Lung (tissue), 12 donors: ENCODE measurements around the gene BMPER. TPM values are rescaled to one million over a fixed set of nuclear protein-coding genes. Genes with fewer than 3 reads are reported as not detected.

Experiments used
- ATAC-seq: fragments of 200-7000 bp; cut with Tn5 transposase; one replicate; pipeline ENCODE4 v1.9.1; 2020; ENCODE audit warnings: moderate number of reproducible peaks; ENCODE audit not compliant: insufficient read depth, low FRiP score
- DNase-seq, 3 donors: peaks; one replicate each; pipeline ENCODE4 v3.0.0-alpha.2; 2013 to 2017
- H3K27ac ChIP-seq, 2 donors: one replicate each; pipeline ENCODE4 v1.5.1; 2013; ENCODE audit warnings: mild to moderate bottlenecking in 2 of 2, moderate library complexity in 2 of 2, control low read depth in 1 of 2, inconsistent platforms in 1 of 2, low read depth in 1 of 2, low read length in 1 of 2
- H3K27me3 ChIP-seq, 3 donors: one replicate each; pipeline ENCODE4 v1.5.1; 2013; ENCODE audit warnings: low read length in 2 of 3; ENCODE audit not compliant: control insufficient read depth in 3 of 3, insufficient read depth in 3 of 3
- H3K36me3 ChIP-seq, 4 donors: one replicate each; pipeline ENCODE4 v1.5.1; 2013; ENCODE audit warnings: low read length in 4 of 4, mild to moderate bottlenecking in 1 of 4, moderate library complexity in 1 of 4; ENCODE audit not compliant: control insufficient read depth in 4 of 4, insufficient read depth in 4 of 4
- H3K4me1 ChIP-seq, 5 donors: one replicate each; pipeline ENCODE4 v1.5.1; 2013; ENCODE audit warnings: low read length in 5 of 5, mild to moderate bottlenecking in 2 of 5, moderate library complexity in 1 of 5; ENCODE audit not compliant: control insufficient read depth in 5 of 5, insufficient read depth in 5 of 5
- H3K4me3 ChIP-seq: one replicate; pipeline ENCODE4 v1.5.1; 2013; ENCODE audit warnings: mild to moderate bottlenecking, control low read depth, moderate library complexity
- H3K9ac ChIP-seq, 2 donors: one replicate each; pipeline ENCODE4 v1.5.1; 2013; ENCODE audit warnings: low read length in 2 of 2, control low read depth in 1 of 2; ENCODE audit not compliant: insufficient read depth in 1 of 2
- H3K9me3 ChIP-seq, 4 donors: one replicate each; pipeline ENCODE4 v1.5.1; 2013; ENCODE audit warnings: low read length in 3 of 4, mild to moderate bottlenecking in 1 of 4, moderate library complexity in 1 of 4; ENCODE audit not compliant: control insufficient read depth in 4 of 4, insufficient read depth in 3 of 4
- WGBS, 2 donors: extraction: QIAGEN DNeasy Blood & Tissue Kit; methylation state at CpG; one replicate each; pipeline ENCODE4 v1.1.7; 2013; 5-methylcytosine and 5-hydroxymethylcytosine counted together
- polyA plus RNA-seq, 2 donors: library from polyadenylated mRNA; stranded (reverse); fragments of 200-250 nt; gene quantifications; one replicate each; pipeline ENCODE4 v1.2.1, GENCODE V29; 2013
- total RNA-seq, 2 donors: library from RNA; depleted of rRNA in 1 of 2; stranded (reverse); fragments of >200 nt in 1 of 2; gene quantifications; one replicate each; pipeline ENCODE4 v1.2.1, GENCODE V29; 2014 to 2021
- TF ChIP-seq, protein P1 (sequence below): IDR thresholded peaks from 2 replicates; pipeline ENCODE4 v1.5.1; 2012; ENCODE audit warnings: mild to moderate bottlenecking; ENCODE audit errors: control extremely low read depth, extremely low read depth
- donor health status: control.
- donor health status: control.
- donor health status: Bipolar disorder and iron deficiency.
- donor health status: healthy.
- donor health status: DM: yes; HTN: yes; CAD: no.

Gene BMPER
- total and polyA plus RNA-seq, 4 donors = 3.7 to 51.0 (median 9.0) TPM

DNA sequence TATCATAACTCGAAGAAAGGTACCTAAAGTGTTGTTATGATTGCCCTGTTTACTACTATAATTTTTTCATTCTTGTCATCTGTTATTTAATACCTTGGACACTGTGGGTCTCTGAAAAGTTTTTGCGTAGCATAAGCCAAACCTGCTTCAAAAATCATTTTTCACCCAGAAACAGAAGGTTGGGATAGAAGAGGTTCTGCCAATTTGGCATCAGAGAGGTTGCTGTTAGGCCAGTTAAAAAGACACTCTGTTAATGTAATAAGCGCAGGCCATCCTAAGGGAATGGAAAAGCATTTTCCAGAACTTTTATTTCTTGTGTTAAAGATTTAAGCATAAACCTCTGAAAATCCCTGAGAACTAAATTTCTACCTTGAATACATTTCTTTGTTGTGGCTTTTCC, 212.2 kb downstream of the BMPER start:
- DNase-seq (no peak), ATAC-seq (no peak)
- Histone ChIP-seq H3K9ac (no peak overlapping the region), H3K36me3 (peaks cover 0 to 4% (median 0%) of the 10 kb centered on the region in 4 donors), H3K27me3 (no peaks in the 10 kb centered on the region), H3K27ac (no peak overlapping the region), H3K4me3 (no peak overlapping the region), H3K4me1 (no peaks in the 10 kb centered on the region), H3K9me3 (peaks cover 0 to 4% (median 3%) of the 10 kb centered on the region in 4 donors)
- TF ChIP-seq, protein P1, sequence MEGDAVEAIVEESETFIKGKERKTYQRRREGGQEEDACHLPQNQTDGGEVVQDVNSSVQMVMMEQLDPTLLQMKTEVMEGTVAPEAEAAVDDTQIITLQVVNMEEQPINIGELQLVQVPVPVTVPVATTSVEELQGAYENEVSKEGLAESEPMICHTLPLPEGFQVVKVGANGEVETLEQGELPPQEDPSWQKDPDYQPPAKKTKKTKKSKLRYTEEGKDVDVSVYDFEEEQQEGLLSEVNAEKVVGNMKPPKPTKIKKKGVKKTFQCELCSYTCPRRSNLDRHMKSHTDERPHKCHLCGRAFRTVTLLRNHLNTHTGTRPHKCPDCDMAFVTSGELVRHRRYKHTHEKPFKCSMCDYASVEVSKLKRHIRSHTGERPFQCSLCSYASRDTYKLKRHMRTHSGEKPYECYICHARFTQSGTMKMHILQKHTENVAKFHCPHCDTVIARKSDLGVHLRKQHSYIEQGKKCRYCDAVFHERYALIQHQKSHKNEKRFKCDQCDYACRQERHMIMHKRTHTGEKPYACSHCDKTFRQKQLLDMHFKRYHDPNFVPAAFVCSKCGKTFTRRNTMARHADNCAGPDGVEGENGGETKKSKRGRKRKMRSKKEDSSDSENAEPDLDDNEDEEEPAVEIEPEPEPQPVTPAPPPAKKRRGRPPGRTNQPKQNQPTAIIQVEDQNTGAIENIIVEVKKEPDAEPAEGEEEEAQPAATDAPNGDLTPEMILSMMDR = no peak
- WGBS, 2 donors = 91 to 94% methylated on average over 3 of the region's 3 CpGs

DNA sequence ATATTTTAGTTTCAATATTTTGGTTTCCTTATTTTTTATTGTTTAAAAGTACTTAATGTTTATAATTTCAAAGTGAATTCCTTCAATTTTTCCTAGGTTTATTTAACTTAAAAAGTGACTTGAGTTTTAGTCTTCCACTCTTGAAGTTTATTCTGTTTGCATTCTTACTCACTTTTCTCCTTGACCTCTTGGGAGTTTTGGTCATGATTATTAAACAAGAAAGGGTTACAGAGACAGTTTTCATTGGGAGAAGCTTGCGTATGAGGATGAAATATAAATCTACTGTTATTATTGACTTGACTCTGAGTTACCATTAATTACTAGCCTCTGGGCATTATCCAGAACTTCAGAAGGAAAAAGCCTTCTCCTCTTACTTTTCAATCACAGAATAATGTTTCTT, 216.0 kb downstream of the BMPER start:
- Histone ChIP-seq H3K4me1 (no peaks in the 10 kb centered on the region), H3K4me3 (no peak overlapping the region), H3K9ac (no peak overlapping the region), H3K27ac (no peak overlapping the region), H3K9me3 (peaks cover 0 to 7% (median 5%) of the 10 kb centered on the region in 4 donors), H3K27me3 (no peaks in the 10 kb centered on the region), H3K36me3 (peaks cover 0 to 7% (median 3%) of the 10 kb centered on the region in 4 donors)
- no peak for ATAC-seq
- DNase-seq = no peak
- TF ChIP-seq, protein P1 = no peak
- WGBS, 2 donors = 73 to 85% methylated on average over 1 of the region's 1 CpG

DNA sequence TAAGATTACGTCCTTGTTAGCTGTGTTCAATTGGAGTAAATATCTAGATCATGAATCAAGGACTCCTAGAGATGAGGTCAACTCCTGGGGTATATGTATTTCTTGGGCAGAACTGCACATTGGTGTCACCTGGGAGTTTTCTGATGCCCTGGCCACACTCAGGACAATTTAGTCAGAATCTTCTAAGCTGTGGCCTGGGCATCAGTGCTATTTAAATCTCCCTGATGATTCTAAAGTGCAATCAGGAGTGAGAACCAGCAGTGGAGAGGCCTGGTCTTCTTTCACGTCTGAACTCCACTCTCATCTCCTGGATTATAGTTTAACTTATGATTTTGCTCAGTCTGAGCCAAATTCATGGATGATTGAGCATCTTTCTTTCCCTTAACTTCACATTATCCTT, 218.0 kb downstream of the BMPER start:
- H3K36me3 ChIP-seq = peaks cover 0 to 7% (median 3%) of the 10 kb centered on the region in 4 donors
- 71 to 82% methylated on average over 2 of the region's 2 CpGs for WGBS, 2 donors
- H3K4me3 ChIP-seq = no peak overlapping the region
- TF ChIP-seq, protein P1 = no peak
- H3K27me3 ChIP-seq = no peaks in the 10 kb centered on the region
- ATAC-seq = no peak
- no peak overlapping the region for H3K9ac ChIP-seq
- no peaks in the 10 kb centered on the region for H3K4me1 ChIP-seq
- H3K27ac ChIP-seq = no peak overlapping the region
- no peak for DNase-seq
- H3K9me3 ChIP-seq = peaks cover 0 to 7% (median 5%) of the 10 kb centered on the region in 4 donors

DNA sequence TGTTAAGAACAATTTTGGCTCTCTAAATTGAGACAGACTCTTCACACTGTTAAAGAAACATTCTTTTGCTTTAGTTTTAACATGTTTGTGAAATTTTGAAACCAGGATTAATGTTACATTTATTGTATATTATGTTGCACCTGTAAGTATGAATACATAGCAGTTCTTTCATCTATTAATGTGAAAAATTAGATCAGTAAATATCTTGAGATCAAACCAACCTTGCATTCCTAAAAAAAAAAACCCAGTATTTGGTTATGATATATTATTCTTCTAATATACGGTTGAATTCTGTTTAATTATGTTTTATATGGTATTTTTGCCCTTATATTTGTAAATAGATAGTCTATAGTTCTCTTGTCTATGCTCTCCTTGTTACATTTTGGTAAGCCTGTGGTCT, 219.4 kb downstream of the BMPER start:
- no peak overlapping the region for H3K27ac ChIP-seq
- ATAC-seq = no peak
- H3K4me3 ChIP-seq = no peak overlapping the region
- TF ChIP-seq, protein P1 = no peak
- H3K36me3 ChIP-seq = peaks cover 0 to 7% (median 3%) of the 10 kb centered on the region in 4 donors
- no peaks in the 10 kb centered on the region for H3K4me1 ChIP-seq
- H3K9ac ChIP-seq = no peak overlapping the region
- peaks cover 0 to 7% (median 5%) of the 10 kb centered on the region in 4 donors for H3K9me3 ChIP-seq
- no peak for DNase-seq
- H3K27me3 ChIP-seq = no peaks in the 10 kb centered on the region
- 0 to 72% methylated on average over 1 of the region's 1 CpG for WGBS, 2 donors
